ENCODE data around the gene DCUN1D2. TPM values are rescaled to one million over a fixed set of nuclear protein-coding genes. Genes with fewer than 3 reads are reported as not detected.
"Not testable (repeated sequence)": the region's sequence is repeated elsewhere in the genome, so short reads cannot be mapped to it uniquely, and the experiment has no call there.

Gene DCUN1D2
- total RNA-seq, 1 donor from 2014 or later, result 23.0 TPM

DNA sequence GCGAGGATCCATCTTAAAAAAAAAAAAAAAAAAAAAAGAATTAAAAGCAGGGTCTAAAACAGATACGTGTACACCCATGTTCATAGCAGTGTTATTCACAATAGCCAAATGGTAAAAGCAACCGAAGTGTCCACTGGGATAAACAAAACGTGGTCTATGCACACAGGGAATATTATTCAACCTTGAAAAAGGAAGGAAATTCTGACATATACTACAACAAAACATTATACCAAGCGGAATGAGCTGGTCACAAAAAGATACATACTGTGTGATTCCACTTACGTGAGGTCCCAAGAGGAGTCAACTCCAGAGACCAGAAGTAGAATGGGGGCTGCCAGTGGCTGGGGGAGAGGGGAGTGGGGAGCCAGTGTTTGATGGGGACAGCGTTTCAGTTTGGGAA is 22.5 kb downstream of the DCUN1D2 start:
- intact Hi-C loops (cut with micrococcal nuclease), result no loop called here

DNA sequence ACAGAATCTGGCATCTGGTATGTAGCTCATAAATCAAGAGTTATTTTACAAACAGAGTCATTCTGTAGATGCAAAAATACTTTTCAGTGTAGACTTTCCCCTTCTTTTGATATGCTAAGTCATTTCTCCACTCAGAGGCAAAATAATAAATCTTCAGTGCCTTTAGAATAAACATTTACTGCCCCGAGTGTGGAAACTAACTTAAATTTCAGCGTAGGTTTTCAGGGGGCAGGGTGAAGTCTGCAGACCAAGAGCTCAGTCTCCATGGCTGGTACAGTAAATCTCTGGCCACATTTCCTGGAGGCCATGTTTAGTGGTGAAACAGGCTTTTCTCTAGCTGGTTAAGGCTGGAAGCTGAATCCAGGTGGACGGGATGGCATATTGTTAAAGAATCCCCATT is 24.1 kb downstream of the DCUN1D2 start:
- intact Hi-C loops (cut with micrococcal nuclease), result no loop called here

DNA sequence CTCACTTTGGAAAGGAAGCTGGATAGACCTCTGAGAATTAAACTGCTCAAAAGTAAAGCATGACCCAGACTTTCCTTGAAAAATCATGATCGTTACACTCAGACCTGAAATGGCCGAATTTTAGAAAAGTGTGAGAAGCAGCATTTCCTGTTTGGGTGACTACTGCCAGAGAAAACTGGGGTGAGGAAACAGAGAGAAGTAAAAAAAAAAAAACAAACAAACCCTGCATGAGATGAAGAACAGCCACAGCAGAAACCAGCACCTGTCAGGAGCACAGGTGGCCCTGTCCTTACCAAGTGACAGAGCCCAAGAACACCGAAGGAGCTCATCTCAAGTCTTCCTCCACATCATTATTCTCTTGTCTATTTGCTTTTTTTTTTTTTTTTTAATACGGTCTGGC is 25.2 kb downstream of the DCUN1D2 start:
- intact Hi-C loops (cut with micrococcal nuclease), result no loop called here

DNA sequence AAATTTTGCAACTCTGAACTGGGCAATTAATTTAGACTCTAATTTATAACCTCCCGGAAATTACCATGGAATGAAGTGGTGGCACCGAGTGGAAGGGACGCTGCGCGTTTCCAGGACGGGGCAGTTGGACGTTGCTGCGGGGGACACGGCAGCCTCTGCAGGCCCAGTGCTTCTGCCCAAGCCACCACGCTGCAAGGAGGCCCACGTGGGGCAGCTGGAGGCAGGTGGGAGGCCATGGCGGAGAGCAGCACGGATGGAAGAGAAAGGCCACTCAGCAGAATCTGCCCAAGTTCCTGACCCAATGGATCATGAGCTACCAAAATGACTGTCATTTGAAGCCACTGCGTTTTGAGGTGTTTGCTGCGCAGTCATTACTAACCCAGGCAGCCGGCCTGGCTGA is 26.0 kb downstream of the DCUN1D2 start:
- intact Hi-C loops (cut with micrococcal nuclease), result no loop called here

DNA sequence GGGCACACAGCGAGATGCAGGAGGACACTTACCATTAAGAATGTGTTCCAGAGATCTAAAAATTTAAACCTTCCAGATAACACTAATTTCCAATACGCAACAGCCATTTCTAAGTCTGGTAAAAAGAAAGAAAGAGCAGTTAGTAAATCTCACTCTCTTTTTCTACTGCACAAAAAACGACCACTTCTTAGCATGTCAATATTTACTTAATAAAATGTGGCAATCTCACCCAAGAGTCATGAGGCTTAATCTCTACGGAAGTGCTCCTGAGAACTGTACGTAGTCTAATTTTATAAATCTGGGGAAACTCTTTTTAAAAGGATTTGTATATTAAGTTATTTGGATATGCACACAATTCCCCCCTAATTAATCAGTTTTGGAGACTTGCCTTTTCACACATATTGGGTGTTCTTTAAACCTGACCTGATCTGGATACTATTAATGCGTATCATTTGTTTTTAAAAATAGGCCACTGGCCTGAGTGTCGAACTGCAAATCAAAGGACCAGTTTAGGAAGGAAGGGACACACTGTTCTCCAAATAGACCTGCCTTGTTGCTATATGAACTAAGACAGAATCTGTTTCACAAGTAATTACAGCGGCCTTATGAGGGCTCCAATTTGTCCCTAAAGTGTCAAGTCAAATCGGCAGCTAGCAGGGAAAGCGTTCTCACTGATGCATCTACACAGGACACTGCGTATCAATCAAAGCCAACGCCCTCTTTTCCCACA is 29.3 kb downstream of the DCUN1D2 start:
- intact Hi-C loops (cut with micrococcal nuclease), result no loop called here

DNA sequence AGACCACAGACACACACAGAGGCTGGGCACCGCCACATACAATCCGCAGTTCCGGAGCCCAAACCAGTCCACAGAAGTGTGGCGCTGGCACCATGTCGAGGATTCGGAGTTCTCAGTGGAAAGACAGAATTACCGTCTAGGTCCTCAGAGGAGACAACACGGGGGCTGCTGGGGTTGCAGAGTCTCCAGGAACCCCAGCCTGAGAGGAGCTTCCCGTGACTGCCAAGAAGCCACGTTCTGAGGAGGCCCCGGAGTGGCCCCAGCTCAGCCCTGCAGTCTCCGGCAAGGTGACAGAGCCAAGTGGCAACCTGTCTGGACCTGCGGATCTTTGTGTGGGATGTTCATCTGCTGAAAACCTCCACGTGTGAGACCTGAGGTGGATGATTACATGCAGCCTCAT is 29.9 kb downstream of the DCUN1D2 start:
- intact Hi-C loops (cut with micrococcal nuclease), result no loop called here

DNA sequence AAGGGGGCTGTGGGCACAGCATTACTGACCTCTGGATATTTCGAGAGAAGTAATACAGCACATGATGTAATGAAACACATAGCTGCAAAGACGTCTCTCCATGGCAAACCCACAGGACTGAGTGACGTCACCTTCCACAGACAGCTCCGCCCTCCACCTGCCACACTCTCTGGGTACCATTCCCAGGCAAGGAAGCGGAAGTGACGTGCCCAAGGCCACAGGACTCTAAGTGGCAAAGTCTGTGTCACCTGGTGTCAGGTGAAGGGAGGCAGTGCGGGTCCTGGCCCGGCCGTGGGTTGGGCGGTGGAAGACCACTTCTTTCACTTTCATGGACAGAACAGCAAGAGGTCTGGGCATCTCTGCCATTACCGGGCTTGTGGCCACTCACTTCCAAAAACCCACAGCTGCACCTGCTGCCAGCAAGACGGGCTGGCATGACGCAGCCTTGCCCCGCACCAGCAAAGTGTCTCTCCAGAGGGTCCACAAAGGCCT is 30.4 kb downstream of the DCUN1D2 start:
- intact Hi-C loops (cut with micrococcal nuclease), result no loop called here

DNA sequence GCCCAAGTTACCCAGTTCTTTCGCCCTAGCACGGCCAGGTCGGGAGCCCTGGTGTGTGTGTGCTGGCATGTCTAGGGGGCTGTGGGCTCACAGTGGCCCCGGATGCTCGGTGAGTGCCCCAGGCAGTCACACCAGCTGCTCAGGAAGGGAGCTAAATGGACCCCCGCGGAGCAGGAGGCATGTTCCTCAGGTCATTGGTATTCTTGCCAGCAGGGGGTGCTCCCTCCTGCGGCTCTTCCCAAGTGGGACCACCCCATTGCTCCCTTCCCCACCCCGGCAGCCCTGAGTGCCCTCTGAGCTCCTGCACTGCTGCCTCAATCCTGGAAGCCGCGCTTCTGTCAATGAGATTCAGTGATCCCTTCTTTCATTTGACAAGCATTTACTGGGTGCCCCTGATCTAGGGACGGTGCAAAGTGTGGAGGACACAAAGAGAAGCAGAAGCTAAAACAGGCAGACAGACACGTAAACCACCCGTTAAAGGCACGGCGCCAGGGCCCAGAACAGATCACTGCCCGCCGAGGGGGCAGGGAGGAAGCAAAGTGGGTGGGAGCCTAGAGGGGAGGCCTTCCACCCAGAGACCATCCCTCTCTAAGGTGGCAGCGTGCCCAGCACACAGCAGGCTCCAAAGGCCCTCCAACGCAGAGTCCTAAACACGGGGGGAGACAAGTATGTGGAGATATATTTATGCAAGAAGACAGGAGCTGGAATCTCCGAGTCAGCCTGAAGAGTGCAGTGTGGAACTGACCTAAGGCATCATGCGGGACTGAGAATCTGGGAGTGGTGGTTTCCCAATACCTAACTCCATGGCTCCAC is 32.1 kb downstream of the DCUN1D2 start:
- intact Hi-C loops (cut with micrococcal nuclease), result no loop called here

DNA sequence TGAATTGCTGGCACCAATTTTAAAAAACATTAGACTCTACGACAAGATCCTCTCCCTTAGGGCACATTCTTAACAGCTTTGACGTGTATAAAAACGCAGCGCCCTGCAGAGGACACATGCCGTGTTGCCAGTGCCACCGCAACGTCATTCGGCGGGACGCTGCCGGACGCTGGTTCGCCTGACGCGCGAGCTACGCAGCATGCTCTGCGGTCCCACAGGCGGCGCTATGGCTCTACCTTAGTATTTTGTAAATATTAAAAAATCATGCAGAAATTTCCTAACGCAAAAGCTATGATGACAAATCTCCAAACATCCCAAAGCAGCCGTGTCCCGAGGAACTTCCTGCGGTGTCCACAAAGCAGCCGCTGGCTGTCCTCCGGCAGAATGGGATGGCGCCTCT is 33.0 kb downstream of the DCUN1D2 start:
- intact Hi-C loops (cut with micrococcal nuclease), result no loop called here

DNA sequence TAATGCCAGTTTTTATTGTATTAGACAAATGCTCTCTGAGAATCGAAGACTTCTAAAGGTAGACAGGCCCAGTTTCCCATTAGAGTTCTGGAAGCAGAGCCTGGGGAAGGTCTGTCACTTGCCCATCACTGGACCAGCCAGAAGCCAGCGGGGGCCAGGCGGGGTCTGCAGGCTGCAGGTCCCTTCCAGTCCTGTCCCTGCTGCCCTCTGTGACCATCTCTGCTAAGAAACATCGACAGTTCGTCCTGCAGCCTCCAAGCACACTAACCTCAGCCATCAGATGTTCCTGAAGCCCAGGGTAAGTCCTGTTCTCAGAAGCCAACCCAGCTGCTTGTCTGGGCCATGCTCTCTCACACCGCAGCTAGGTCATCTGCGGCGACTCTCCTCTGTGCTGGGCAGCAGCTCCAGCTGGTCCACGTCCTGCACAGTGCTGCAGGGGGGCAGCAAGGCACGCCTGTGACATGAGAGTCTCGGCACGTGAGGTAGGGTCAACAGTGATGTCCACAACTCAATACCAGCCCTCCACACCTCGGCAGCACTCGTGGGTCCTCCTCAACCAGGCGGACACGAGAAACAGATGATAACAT is 34.3 kb downstream of the DCUN1D2 start:
- intact Hi-C loops (cut with micrococcal nuclease), result no loop called here

DNA sequence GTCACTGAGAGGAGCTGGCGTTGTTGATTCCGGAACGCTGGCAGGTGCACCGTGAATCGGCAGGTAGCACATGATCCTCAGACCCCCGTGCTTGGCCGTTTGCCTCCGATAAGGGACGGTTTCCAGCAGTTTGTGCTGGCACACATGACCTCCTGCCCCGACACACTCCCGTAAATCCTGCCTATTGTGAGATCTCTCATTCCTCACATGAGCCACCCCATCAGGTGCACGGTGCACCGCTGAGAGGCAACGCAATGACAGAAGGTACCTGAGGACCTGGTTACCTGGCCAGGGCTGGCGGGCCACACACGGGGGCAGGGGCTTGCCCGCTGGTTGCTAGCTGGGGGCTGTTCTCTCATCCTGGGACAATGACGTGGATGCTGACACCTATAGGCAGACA is 35.1 kb downstream of the DCUN1D2 start:
- intact Hi-C loops (cut with micrococcal nuclease), result no loop called here

DNA sequence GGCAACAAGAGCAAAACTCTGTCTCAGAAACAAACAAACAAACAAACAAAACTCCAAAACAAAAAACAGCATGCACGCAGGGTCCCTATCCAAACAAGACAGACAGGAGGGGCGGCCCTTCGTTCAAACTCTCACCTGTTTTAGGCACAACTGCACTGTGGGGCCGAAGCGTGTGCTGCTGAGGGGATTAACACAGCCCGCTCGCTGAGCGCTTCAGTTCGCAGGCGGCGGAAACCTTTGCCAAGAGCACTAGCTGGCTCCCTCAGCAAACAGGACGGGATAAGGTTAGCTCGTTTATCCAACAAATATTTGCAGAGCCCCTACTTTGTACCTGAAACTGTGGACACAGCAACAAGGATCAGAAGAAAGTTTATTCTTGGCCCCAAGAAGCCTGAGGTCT is 35.6 kb downstream of the DCUN1D2 start:
- intact Hi-C loops (cut with micrococcal nuclease), result no loop called here

DNA sequence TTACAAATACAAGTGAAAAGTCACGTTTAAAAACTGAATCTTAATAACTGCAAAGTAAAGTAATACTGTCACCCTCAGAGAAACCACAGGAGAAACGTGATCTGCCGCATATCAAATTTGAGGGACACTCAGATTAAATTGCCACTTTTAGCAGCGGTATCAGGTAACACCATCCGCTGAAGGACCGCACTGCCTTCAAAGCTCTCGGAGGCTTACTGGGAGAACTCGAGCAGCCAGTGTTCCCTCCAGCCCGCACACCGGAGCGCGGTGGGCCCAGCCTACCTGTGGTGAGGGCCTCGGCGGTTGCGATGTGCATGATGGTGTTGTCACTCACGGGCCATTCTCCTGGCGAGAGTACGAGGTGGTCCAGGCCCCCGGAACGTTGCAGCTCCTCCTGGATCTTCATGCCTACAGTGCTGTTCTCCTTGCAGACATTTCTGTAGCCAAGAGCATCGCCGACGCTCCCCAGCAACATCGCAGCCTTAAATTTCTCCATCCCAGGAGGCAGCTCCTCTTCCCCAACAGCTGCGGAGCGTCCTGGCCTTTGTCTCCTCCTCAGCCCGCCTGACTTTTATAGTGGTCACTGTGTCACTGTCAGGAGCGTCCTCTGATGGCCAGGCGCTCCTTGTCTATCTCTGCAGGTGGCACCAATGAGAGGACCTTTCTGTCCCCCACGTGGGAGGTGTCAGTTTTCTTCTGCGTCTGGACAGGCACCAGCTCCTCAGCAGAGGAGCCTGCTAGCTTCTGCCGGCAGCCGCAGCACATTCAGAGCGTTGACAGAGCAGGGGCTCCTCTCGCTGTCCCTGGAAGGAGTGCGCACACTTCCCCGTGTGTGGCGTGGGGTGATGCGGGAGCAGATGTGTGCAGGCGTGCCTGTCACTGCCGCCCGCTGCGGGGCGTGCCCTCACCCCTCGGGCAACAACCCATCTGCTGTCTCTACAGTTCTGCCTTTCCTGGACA is 37.3 kb downstream of the DCUN1D2 start, which contains the start of gene ADPRHL1:
TSS of gene ADPRHL1 (minus strand) at position 547 of the 960 bp plus-strand sequence. CDS start at position 496, 51 bp downstream.
- intact Hi-C loops (cut with micrococcal nuclease), result no loop called here

DNA sequence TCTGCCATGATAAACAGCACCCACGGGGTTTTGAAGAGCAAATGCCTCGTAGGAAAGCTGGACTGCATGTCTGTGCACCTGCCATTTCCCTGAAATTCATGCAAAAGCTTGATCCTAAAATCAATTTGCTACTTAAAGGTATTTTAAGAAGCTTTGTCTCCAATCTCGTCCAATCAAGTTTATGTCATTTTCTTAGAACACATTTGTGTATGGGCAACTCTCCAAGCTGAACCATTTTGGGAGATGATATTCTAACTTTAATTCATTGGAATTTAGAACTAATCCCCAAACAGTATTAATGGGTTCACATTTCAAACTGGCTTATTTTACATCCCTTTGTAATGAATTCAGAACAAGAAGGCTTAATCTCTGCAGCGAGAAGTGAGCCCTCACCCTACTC is 38.0 kb downstream of the DCUN1D2 start:
- intact Hi-C loops (cut with micrococcal nuclease), result no loop called here

DNA sequence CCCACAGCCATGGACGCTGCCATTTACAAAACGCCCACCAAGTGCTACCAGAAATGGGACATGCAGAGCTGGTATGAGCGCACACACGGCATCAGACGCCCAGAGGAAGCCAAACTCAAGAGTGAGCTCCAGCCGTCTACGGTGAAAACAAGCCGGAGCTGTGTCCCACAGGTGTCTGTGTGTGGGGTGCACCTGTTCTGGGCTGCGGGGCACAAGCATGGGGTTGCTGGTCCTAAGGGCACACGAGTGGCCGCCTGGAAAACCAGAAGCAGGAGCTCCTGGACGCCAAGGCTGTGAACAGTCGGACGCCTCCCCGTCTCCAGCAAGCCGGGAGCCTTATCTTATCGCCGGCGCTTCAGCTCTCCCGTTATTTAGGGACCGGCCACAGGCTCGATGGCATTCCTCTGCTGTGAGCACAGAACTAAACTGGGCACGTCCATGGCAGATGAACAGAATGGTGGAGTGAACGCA is 38.5 kb downstream of the DCUN1D2 start:
- intact Hi-C loops (cut with micrococcal nuclease), result no loop called here

DNA sequence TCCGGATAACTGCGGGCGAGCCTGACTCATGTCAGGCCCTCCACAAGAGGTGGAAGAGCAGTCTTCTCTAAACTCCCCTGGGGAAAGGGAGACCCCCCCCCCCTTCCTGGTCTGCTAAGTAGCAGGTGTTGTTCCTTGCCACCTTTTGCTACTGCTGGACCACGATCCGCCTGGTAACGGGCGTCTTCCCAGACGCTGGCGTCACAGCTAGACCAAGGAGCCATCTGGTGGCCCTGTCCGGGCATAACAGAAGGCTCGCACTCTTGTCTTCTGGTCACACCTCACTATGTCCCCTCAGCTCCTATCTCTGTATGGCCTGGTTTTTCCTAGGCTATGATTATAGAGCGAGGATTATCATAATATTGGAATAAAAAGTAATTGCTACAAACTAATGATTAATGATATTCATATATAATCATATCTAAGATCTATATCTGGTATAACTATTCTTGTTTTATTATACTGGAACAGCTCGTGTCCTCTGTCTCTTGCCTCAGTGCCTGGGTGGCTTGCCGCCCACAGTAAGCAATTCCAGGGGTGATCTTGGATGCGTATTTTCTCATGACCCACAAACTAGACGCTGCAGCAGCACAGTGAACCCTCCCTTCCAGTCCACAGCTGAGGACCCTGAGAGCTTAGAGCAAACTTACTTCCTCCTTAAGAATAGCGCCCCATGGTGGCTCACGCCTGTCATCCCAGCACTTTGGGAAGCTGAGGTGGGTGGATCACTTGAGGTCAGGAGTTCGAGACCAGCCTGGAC is 39.5 kb downstream of the DCUN1D2 start:
- intact Hi-C loops (cut with micrococcal nuclease), result not testable (repeated sequence)

DNA sequence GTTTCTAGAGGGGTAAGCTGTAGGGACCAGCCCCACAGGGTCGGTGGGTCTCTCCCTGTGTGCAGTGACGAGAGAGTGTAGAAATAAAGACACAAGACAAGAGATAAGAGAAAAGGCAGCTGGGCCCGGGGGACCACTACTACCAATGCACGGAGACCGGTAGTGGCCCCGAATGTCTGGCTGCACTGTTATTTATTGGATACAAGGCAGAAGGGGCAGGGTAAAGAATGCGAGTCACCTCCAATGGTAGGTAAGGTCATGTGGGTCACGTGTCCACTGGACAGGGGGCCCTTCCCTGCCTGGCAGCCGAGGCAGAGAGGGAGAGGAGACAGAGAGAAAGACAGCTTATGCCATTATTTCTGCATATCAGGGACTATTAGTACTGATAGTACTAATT is 40.2 kb downstream of the DCUN1D2 start:
- intact Hi-C loops (cut with micrococcal nuclease), result not testable (repeated sequence)

DNA sequence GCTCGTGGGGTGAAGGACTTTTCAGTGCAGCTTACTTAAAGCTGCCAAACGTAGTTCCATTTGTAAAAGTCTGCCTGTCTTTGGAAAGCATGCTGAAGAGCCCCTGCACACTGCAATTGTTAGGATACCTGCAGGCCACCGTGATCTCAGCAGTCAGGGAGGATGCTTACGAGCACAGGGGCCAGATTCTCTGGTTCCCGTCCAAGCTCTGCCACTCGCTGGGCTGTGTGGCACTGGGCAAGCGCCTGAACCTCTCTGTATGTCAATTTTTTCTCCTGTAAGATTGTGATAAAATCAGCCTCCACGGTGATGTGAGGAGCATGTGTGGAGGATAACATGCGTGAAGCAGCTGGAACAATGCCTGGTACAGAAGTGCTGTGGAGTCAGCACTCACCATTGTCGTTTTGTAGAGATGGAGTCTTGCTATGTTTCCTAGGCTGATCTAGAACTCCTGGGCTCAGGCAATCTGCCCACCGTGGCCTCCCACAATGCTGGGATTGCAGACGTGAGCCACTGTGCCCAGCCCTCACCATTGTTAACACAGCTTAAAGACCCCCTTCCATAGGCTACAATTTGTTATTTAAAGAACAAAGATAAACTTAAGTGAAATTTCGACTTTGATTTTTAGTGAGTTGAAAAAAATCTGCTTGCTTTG is 40.7 kb downstream of the DCUN1D2 start:
- intact Hi-C loops (cut with micrococcal nuclease), result no loop called here

DNA sequence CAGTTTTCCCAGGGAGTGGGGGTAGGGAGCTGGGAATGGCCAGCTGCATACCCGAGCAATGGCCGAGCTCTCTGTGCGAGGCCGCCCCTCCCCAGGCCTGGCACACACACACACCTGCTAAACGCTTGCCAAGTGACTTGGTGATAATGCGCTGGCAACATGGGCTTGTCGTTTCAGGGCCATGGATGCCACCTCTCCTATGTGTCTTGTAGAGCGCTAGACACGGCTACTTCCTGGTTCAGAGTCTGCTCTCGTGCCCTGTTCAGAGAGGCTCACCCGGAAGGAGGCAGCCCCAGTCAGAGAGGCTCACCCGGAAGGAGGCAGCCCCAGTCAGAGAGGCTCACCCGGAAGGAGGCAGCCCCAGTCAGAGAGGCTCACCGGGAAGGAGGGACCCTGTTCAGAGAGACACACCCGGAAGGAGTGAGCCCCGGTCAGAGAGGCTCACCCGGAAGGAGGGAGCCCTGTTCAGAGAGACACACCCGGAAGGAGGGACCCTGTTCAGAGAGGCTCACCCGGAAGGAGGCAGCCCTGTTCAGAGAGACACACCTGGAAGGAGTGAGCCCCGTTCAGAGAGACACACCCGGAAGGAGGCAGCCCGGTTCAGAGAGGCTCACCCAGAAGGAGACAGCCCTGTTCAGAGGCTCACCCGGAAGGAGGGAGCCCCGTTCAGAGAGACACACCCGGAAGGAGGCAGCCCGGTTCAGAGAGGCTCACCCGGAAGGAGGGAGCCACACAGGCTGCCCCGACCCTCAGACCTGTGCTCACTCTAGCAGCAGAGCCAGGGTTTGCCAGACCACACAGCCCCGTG is 41.4 kb downstream of the DCUN1D2 start:
- intact Hi-C loops (cut with micrococcal nuclease), result no loop called here
